HepG2 (cell line): ENCODE results near the gene APBA3. TPM values are rescaled to one million over a fixed set of nuclear protein-coding genes. Genes with fewer than 3 reads are reported as not detected.
A peak's percentile ranks its signal among the peaks of the same experiment; 100 is the strongest.

Experiments used
- ATF5 ChIP-seq: sonication (generic); formaldehyde crosslinking; IDR thresholded peaks from 2 replicates; pipeline ENCODE4 v1.4.0; 2020; ENCODE audit warnings: mild to moderate bottlenecking, low read depth, missing genetic modification reagents
- MAFK ChIP-seq, 2 experiments: IDR thresholded peaks in 1 of 2; conservative IDR thresholded peaks in 1 of 2; 2 replicates each; pipeline ENCODE4 v1.6.1; 2011; ENCODE audit warnings: improper control_type of control experiment in 2 of 2, low read length in 2 of 2
- NFIC ChIP-seq: IDR thresholded peaks from 2 replicates; pipeline ENCODE4 v1.6.1; 2012; ENCODE audit warnings: mild to moderate bottlenecking, low read length, inconsistent platforms
- PHF21A ChIP-seq: sonication (generic); formaldehyde crosslinking; IDR thresholded peaks from 2 replicates; pipeline ENCODE4 v1.5.0; 2020; ENCODE audit warnings: mild to moderate bottlenecking, missing genetic modification reagents
- SP2 ChIP-seq: sonication (generic); formaldehyde crosslinking; IDR thresholded peaks from 2 replicates; pipeline ENCODE4 v1.5.1; 2020; ENCODE audit warnings: mild to moderate bottlenecking, missing genetic modification reagents
- TAF1 ChIP-seq: sonication (generic); formaldehyde crosslinking; IDR thresholded peaks from 2 replicates; pipeline ENCODE4 v1.4.0; 2020; ENCODE audit warnings: missing genetic modification reagents
- ZBTB46 ChIP-seq: sonication (generic); formaldehyde crosslinking; IDR thresholded peaks from 2 replicates; pipeline ENCODE4 v1.4.0; 2020; ENCODE audit warnings: mild to moderate bottlenecking, missing genetic modification reagents, borderline replicate concordance
- ZKSCAN5 ChIP-seq: sonication (generic); formaldehyde crosslinking; IDR thresholded peaks from 2 replicates; pipeline ENCODE4 v1.5.1; 2020; ENCODE audit warnings: mild to moderate bottlenecking, missing genetic modification reagents
- ZNF441 ChIP-seq: sonication (generic); formaldehyde crosslinking; IDR thresholded peaks from 2 replicates; pipeline ENCODE4 v1.7.0; 2021; ENCODE audit warnings: missing genetic modification reagents, borderline replicate concordance
- ZNF576 ChIP-seq: sonication (generic); formaldehyde crosslinking; IDR thresholded peaks from 2 replicates; pipeline ENCODE4 v1.4.0; 2020; ENCODE audit warnings: mild to moderate bottlenecking, missing genetic modification reagents
- ZNF674 ChIP-seq: sonication (generic); formaldehyde crosslinking; IDR thresholded peaks from 2 replicates; pipeline ENCODE4 v1.5.0; 2020; ENCODE audit warnings: low read depth, mild to moderate bottlenecking, missing genetic modification reagents
- polyA plus RNA-seq, 8 experiments: library from polyadenylated mRNA; depleted of rRNA in 3 of 8; stranded (reverse) in 7 of 8; unstranded in 1 of 8; fragments of >200 nt; fragmentation: Illumina TruSeq in 4 of 8; extraction: Trizol in 4 of 8; gene quantifications; 2 replicates each; pipeline versions ENCODE4 v1.2.1 to v1.2.3, GENCODE V29; 2011 to 2016; ENCODE audit warnings: low read depth in 4 of 8, missing spikeins in 1 of 8, mixed read lengths in 1 of 8; ENCODE audit not compliant: insufficient read depth in 1 of 8
- total RNA-seq, 5 experiments: library from RNA; depleted of rRNA; stranded (reverse); fragments of >200 nt; fragmentation: Illumina TruSeq; extraction: Trizol; gene quantifications; 2 replicates each; pipeline ENCODE4 v1.2.3, GENCODE V29; 2016; ENCODE audit warnings: low read depth in 1 of 5
- TF ChIP-seq, protein P1 (sequence below), 2 experiments: sonication (generic) in 1 of 2; formaldehyde crosslinking in 1 of 2; IDR thresholded peaks; 2 replicates each; pipeline versions ENCODE4 v1.4.0 to v1.6.1; 2016 to 2020; ENCODE audit warnings: borderline replicate concordance in 1 of 2, low read depth in 1 of 2, mild to moderate bottlenecking in 1 of 2, missing genetic modification reagents in 1 of 2
- TF ChIP-seq, protein P2 (sequence below): sonication (generic); formaldehyde crosslinking; IDR thresholded peaks from 2 replicates; pipeline ENCODE4 v1.5.0; 2020; ENCODE audit warnings: mild to moderate bottlenecking, missing genetic modification reagents, moderate library complexity
- TF ChIP-seq, protein P3 (sequence below): sonication (generic); formaldehyde crosslinking; IDR thresholded peaks from 2 replicates; pipeline ENCODE4 v1.4.0; 2020; ENCODE audit warnings: missing genetic modification reagents
- TF ChIP-seq, protein P4 (sequence below): IDR thresholded peaks from 2 replicates; pipeline ENCODE4 v1.6.1; 2016

APBA3 gene
- total and polyA plus RNA-seq, 2 of the 13 experiments (the other 11 are each of a cell fraction or from before 2014, with no cell fraction given) = 14.2 to 14.3 TPM

DNA sequence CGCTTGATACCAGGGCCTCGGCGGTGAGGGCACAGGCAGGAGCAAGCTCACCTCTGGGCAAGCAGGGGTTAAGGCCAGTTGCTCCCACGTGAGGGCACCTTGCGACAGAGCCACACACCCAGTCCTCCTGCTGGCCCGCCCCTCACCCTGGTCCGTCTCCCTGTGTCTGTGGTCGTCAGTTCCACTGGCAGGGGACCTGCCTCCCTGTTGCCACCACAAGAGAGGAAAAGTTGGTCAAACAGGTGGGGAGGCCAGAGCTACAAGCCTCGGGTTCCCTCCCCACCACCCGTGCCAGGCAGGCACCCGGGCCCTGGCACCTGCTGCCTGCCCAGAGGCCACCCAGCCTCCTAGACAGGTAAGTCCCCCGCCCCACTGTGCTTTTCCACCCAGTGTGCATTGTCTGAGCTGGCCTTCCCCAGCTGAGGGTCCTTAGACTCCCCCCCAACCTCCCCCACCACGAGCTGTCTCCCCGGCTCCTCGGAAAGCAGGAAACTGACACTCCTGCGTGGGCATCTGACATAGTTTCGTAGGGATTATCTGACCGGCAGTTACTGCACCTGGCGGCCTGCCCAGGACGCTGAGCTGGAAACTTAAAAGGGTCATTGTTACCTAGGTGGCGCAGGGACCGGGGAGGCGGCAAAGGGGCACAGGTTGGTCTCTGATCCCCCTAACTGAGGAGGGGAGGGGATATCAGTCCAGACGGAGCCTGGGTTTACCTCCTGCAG lies 53.1 kb downstream of the APBA3 start, which contains the start of gene TJP3 (continued):
- TF ChIP-seq, protein P1, sequence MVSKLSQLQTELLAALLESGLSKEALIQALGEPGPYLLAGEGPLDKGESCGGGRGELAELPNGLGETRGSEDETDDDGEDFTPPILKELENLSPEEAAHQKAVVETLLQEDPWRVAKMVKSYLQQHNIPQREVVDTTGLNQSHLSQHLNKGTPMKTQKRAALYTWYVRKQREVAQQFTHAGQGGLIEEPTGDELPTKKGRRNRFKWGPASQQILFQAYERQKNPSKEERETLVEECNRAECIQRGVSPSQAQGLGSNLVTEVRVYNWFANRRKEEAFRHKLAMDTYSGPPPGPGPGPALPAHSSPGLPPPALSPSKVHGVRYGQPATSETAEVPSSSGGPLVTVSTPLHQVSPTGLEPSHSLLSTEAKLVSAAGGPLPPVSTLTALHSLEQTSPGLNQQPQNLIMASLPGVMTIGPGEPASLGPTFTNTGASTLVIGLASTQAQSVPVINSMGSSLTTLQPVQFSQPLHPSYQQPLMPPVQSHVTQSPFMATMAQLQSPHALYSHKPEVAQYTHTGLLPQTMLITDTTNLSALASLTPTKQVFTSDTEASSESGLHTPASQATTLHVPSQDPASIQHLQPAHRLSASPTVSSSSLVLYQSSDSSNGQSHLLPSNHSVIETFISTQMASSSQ (IDR thresholded peaks at IDR 0.05; ENCODE audit: low read depth) = no peak
- TF ChIP-seq, protein P1 (CRISPR knock-in tag; IDR thresholded peaks at IDR 0.05; ENCODE audit: borderline replicate concordance) = peak; percentile 33; the same call in 1 of the 2 replicates
- TF ChIP-seq, protein P2, sequence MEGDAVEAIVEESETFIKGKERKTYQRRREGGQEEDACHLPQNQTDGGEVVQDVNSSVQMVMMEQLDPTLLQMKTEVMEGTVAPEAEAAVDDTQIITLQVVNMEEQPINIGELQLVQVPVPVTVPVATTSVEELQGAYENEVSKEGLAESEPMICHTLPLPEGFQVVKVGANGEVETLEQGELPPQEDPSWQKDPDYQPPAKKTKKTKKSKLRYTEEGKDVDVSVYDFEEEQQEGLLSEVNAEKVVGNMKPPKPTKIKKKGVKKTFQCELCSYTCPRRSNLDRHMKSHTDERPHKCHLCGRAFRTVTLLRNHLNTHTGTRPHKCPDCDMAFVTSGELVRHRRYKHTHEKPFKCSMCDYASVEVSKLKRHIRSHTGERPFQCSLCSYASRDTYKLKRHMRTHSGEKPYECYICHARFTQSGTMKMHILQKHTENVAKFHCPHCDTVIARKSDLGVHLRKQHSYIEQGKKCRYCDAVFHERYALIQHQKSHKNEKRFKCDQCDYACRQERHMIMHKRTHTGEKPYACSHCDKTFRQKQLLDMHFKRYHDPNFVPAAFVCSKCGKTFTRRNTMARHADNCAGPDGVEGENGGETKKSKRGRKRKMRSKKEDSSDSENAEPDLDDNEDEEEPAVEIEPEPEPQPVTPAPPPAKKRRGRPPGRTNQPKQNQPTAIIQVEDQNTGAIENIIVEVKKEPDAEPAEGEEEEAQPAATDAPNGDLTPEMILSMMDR (CRISPR knock-in tag) = peak; percentile 63
- TF ChIP-seq SP2 (CRISPR knock-in tag) (no peak), ZKSCAN5 (CRISPR knock-in tag) (peak; percentile 81; the same call in 1 of the 2 replicates), NFIC (no peak), PHF21A (peak; percentile 54; the same call in 1 of the 2 replicates), ZNF441 (CRISPR knock-in tag) (no peak), ZBTB46 (CRISPR knock-in tag) (no peak), MAFK (conservative IDR thresholded peaks at IDR 0.05 in 1 of 2, IDR thresholded peaks at IDR 0.05 in 1 of 2; ENCODE audit: low read length in 2 of 2) (no peak), ZNF674 (CRISPR knock-in tag) (0 out of 2 replicates have a peak, but pooled peaks have one; percentile 46), ATF5 (CRISPR knock-in tag) (no peak; the same call in 1 of the 2 replicates), TAF1 (CRISPR knock-in tag) (peak; percentile 52; the same call in 1 of the 2 replicates), ZNF576 (CRISPR knock-in tag) (no peak)
- TF ChIP-seq, protein P3, sequence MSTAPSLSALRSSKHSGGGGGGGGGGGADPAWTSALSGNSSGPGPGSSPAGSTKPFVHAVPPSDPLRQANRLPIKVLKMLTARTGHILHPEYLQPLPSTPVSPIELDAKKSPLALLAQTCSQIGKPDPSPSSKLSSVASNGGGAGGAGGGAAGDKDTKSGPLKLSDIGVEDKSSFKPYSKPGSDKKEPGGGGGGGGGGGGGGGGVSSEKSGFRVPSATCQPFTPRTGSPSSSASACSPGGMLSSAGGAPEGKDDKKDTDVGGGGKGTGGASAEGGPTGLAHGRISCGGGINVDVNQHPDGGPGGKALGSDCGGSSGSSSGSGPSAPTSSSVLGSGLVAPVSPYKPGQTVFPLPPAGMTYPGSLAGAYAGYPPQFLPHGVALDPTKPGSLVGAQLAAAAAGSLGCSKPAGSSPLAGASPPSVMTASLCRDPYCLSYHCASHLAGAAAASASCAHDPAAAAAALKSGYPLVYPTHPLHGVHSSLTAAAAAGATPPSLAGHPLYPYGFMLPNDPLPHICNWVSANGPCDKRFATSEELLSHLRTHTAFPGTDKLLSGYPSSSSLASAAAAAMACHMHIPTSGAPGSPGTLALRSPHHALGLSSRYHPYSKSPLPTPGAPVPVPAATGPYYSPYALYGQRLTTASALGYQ (CRISPR knock-in tag) = no peak
- TF ChIP-seq, protein P4, sequence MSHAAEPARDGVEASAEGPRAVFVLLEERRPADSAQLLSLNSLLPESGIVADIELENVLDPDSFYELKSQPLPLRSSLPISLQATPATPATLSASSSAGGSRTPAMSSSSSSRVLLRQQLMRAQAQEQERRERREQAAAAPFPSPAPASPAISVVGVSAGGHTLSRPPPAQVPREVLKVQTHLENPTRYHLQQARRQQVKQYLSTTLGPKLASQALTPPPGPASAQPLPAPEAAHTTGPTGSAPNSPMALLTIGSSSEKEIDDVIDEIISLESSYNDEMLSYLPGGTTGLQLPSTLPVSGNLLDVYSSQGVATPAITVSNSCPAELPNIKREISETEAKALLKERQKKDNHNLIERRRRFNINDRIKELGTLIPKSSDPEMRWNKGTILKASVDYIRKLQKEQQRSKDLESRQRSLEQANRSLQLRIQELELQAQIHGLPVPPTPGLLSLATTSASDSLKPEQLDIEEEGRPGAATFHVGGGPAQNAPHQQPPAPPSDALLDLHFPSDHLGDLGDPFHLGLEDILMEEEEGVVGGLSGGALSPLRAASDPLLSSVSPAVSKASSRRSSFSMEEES = peak; percentile 60; the same call in 1 of the 2 replicates
